ENCODE results near the gene EEF1A2. TPM values are rescaled to one million over a fixed set of nuclear protein-coding genes. Genes with fewer than 3 reads are reported as not detected.

Gene EEF1A2
- total and polyA plus RNA-seq, 2 donors from 2014 or later, result 1.5 to 18.1 TPM

GRCh38 chr20:63543131-63543530 is 44.2 kb upstream of the EEF1A2 start:
- no peaks in the 10 kb centered on the region for H3K4me1 ChIP-seq (ENCODE audit: control insufficient read depth in 2 of 3, insufficient read depth in 2 of 3, low read depth in 1 of 3, low read length in 3 of 3)
- no peak overlapping the region for H3K4me3 ChIP-seq (ENCODE audit: low read length in 3 of 3)
- no peaks in the 10 kb centered on the region for H3K27me3 ChIP-seq (ENCODE audit: control insufficient read depth, insufficient read depth, low read length)
- H3K9me3 ChIP-seq (ENCODE audit: control insufficient read depth in 2 of 3, insufficient read depth in 1 of 3, low read length in 3 of 3), result no peaks in the 10 kb centered on the region
- FAIRE-seq (no peak), DNase-seq (no peak)
- no peak for TF ChIP-seq CTCF (IDR thresholded peaks at IDR 0.05; ENCODE audit: borderline replicate concordance, extremely low read depth, insufficient read depth)
- no peaks in the 10 kb centered on the region for H3K36me3 ChIP-seq (ENCODE audit: control insufficient read depth in 2 of 3, insufficient read depth in 3 of 3, low read length in 3 of 3)
- no peak overlapping the region for H3K27ac ChIP-seq (ENCODE audit: low read depth in 2 of 2, low read length in 2 of 2)
- no peak overlapping the region for H3K9ac ChIP-seq (ENCODE audit: low read length in 3 of 3)
- intact Hi-C loops (cut with DNase I), result no loop called here

GRCh38 chr20:63542696-63543095 is 43.8 kb upstream of the EEF1A2 start:
- Histone ChIP-seq H3K27me3 (ENCODE audit: control insufficient read depth, insufficient read depth, low read length) (no peaks in the 10 kb centered on the region), H3K9ac (ENCODE audit: low read length in 3 of 3) (no peak overlapping the region), H3K27ac (ENCODE audit: low read depth in 2 of 2, low read length in 2 of 2) (no peak overlapping the region), H3K9me3 (ENCODE audit: control insufficient read depth in 2 of 3, insufficient read depth in 1 of 3, low read length in 3 of 3) (no peaks in the 10 kb centered on the region), H3K4me3 (ENCODE audit: low read length in 3 of 3) (no peak overlapping the region), H3K36me3 (ENCODE audit: control insufficient read depth in 2 of 3, insufficient read depth in 3 of 3, low read length in 3 of 3) (no peaks in the 10 kb centered on the region), H3K4me1 (ENCODE audit: control insufficient read depth in 2 of 3, insufficient read depth in 2 of 3, low read depth in 1 of 3, low read length in 3 of 3) (peaks cover 0 to 1% (median 0%) of the 10 kb centered on the region in 3 donors)
- FAIRE-seq, result no peak
- no peak for DNase-seq
- TF ChIP-seq CTCF (IDR thresholded peaks at IDR 0.05; ENCODE audit: borderline replicate concordance, extremely low read depth, insufficient read depth), result no peak
- intact Hi-C loops (cut with DNase I), result no loop called here

- Histone ChIP-seq H3K4me3 (ENCODE audit: low read length in 3 of 3) (no peak overlapping the region), H3K36me3 (ENCODE audit: control insufficient read depth in 2 of 3, insufficient read depth in 3 of 3, low read length in 3 of 3) (no peaks in the 10 kb centered on the region), H3K27ac (ENCODE audit: low read depth in 2 of 2, low read length in 2 of 2) (no peak overlapping the region), H3K4me1 (ENCODE audit: control insufficient read depth in 2 of 3, insufficient read depth in 2 of 3, low read depth in 1 of 3, low read length in 3 of 3) (peaks cover 0 to 4% (median 0%) of the 10 kb centered on the region in 3 donors), H3K9ac (ENCODE audit: low read length in 3 of 3) (no peak overlapping the region), H3K27me3 (ENCODE audit: control insufficient read depth, insufficient read depth, low read length) (no peaks in the 10 kb centered on the region), H3K9me3 (ENCODE audit: control insufficient read depth in 2 of 3, insufficient read depth in 1 of 3, low read length in 3 of 3) (no peaks in the 10 kb centered on the region)
- no peak for DNase-seq
- no peak for FAIRE-seq
- no peak for TF ChIP-seq CTCF (IDR thresholded peaks at IDR 0.05; ENCODE audit: borderline replicate concordance, extremely low read depth, insufficient read depth)
- intact Hi-C loops (cut with DNase I), result no loop called here
These were observed 43.2 kb upstream of the EEF1A2 start for GRCh38 chr20:63542031-63542559.

GRCh38 chr20:63541371-63541770 is 42.5 kb upstream of the EEF1A2 start:
- no peak for DNase-seq
- Histone ChIP-seq H3K9me3 (ENCODE audit: control insufficient read depth in 2 of 3, insufficient read depth in 1 of 3, low read length in 3 of 3) (no peaks in the 10 kb centered on the region), H3K4me3 (ENCODE audit: low read length in 3 of 3) (no peak overlapping the region), H3K27ac (ENCODE audit: low read depth in 2 of 2, low read length in 2 of 2) (no peak overlapping the region), H3K9ac (ENCODE audit: low read length in 3 of 3) (no peak overlapping the region), H3K4me1 (ENCODE audit: control insufficient read depth in 2 of 3, insufficient read depth in 2 of 3, low read depth in 1 of 3, low read length in 3 of 3) (peaks cover 0 to 4% (median 0%) of the 10 kb centered on the region in 3 donors), H3K27me3 (ENCODE audit: control insufficient read depth, insufficient read depth, low read length) (no peaks in the 10 kb centered on the region), H3K36me3 (ENCODE audit: control insufficient read depth in 2 of 3, insufficient read depth in 3 of 3, low read length in 3 of 3) (no peaks in the 10 kb centered on the region)
- intact Hi-C loops (cut with DNase I), result no loop called here
- no peak for FAIRE-seq
- TF ChIP-seq CTCF (IDR thresholded peaks at IDR 0.05; ENCODE audit: borderline replicate concordance, extremely low read depth, insufficient read depth), result no peak

All from kidney (tissue), 14 donors.